ENCODE measurements around the gene TBX3.

TBX3 gene

GRCh38 chr12:114656906-114657596 lies 26.9 kb downstream of the TBX3 start:
- Histone ChIP-seq H3K9ac (ENCODE audit: low read length) (no peak overlapping the region), H4K20me1 (ENCODE audit: insufficient read depth, low read length) (no peaks in the 10 kb centered on the region), H3K4me3 (ENCODE audit: low read length) (no peak overlapping the region), H3K27ac (ENCODE audit: low read length) (no peak overlapping the region), H3K36me3 (replicated peaks; ENCODE audit: insufficient read depth, low read length) (no peaks in the 10 kb centered on the region), H3K9me3 (replicated peaks; ENCODE audit: insufficient read depth, low read length) (no peaks in the 10 kb centered on the region), H3F3A (ENCODE audit: insufficient read depth, low read length) (no peaks in the 10 kb centered on the region), H3K4me1 (ENCODE audit: low read length) (no peaks in the 10 kb centered on the region), H3K27me3 (replicated peaks; ENCODE audit: insufficient read depth, low read length) (no peaks in the 10 kb centered on the region), H2AFZ (ENCODE audit: low read length) (no peak overlapping the region), H3K79me2 (ENCODE audit: low read length) (no peaks in the 10 kb centered on the region), H3K4me2 (ENCODE audit: low read depth, low read length) (no peak overlapping the region), H3K9me2 (replicated peaks; ENCODE audit: insufficient read depth, low read length) (no peaks in the 10 kb centered on the region)
- TF ChIP-seq CTCF (IDR thresholded peaks at IDR 0.05; ENCODE audit: low read length) (no peak), EZH2phosphoT487 (IDR thresholded peaks at IDR 0.05; ENCODE audit: low read length) (no peak), EZH2 (optimal IDR thresholded peaks at IDR 0.05; ENCODE audit: low read depth, low read length) (no peak)
- DNase-seq: no peak

- Histone ChIP-seq H3K4me3 (ENCODE audit: low read length) (no peak overlapping the region), H3K9me3 (replicated peaks; ENCODE audit: insufficient read depth, low read length) (no peaks in the 10 kb centered on the region), H3K4me2 (ENCODE audit: low read depth, low read length) (no peak overlapping the region), H3K27ac (ENCODE audit: low read length) (no peak overlapping the region), H4K20me1 (ENCODE audit: insufficient read depth, low read length) (no peaks in the 10 kb centered on the region), H3K9ac (ENCODE audit: low read length) (no peak overlapping the region), H3K36me3 (replicated peaks; ENCODE audit: insufficient read depth, low read length) (no peaks in the 10 kb centered on the region), H3F3A (ENCODE audit: insufficient read depth, low read length) (no peaks in the 10 kb centered on the region), H3K9me2 (replicated peaks; ENCODE audit: insufficient read depth, low read length) (no peaks in the 10 kb centered on the region), H3K27me3 (replicated peaks; ENCODE audit: insufficient read depth, low read length) (no peaks in the 10 kb centered on the region), H2AFZ (ENCODE audit: low read length) (no peak overlapping the region), H3K79me2 (ENCODE audit: low read length) (no peaks in the 10 kb centered on the region), H3K4me1 (ENCODE audit: low read length) (no peaks in the 10 kb centered on the region)
- DNase-seq: no peak
- TF ChIP-seq CTCF (IDR thresholded peaks at IDR 0.05; ENCODE audit: low read length): no peak
Observed at GRCh38 chr12:114655934-114656749, 27.8 kb downstream of the TBX3 start.

- no peak overlapping the region for H3K9ac ChIP-seq (ENCODE audit: low read length)
- H3K79me2 ChIP-seq (ENCODE audit: low read length): no peaks in the 10 kb centered on the region
- TF ChIP-seq EZH2phosphoT487 (IDR thresholded peaks at IDR 0.05; ENCODE audit: low read length): no peak
- TF ChIP-seq CTCF (IDR thresholded peaks at IDR 0.05; ENCODE audit: low read length): no peak
- TF ChIP-seq EZH2 (optimal IDR thresholded peaks at IDR 0.05; ENCODE audit: low read depth, low read length): no peak
- no peaks in the 10 kb centered on the region for H3K9me2 ChIP-seq (replicated peaks; ENCODE audit: insufficient read depth, low read length)
- no peak for DNase-seq
- H4K20me1 ChIP-seq (ENCODE audit: insufficient read depth, low read length): no peaks in the 10 kb centered on the region
- no peak overlapping the region for H2AFZ ChIP-seq (ENCODE audit: low read length)
- no peaks in the 10 kb centered on the region for H3K4me1 ChIP-seq (ENCODE audit: low read length)
- H3F3A ChIP-seq (ENCODE audit: insufficient read depth, low read length): no peaks in the 10 kb centered on the region
- no peak overlapping the region for H3K4me2 ChIP-seq (ENCODE audit: low read depth, low read length)
- no peak overlapping the region for H3K27ac ChIP-seq (ENCODE audit: low read length)
- H3K27me3 ChIP-seq (replicated peaks; ENCODE audit: insufficient read depth, low read length): no peaks in the 10 kb centered on the region
- no peak overlapping the region for H3K4me3 ChIP-seq (ENCODE audit: low read length)
- no peaks in the 10 kb centered on the region for H3K9me3 ChIP-seq (replicated peaks; ENCODE audit: insufficient read depth, low read length)
- no peaks in the 10 kb centered on the region for H3K36me3 ChIP-seq (replicated peaks; ENCODE audit: insufficient read depth, low read length)
Observed at GRCh38 chr12:114649585-114649984, 34.4 kb downstream of the TBX3 start.

All from MM.1S (cell line).